HG03045 (cell line): ENCODE data around the gene CLECL1.
A peak's percentile ranks its signal among the peaks of the same experiment; 100 is the strongest.
"Not testable (repeated sequence)": the region's sequence is repeated elsewhere in the genome, so short reads cannot be mapped to it uniquely, and the experiment has no call there.

Source experiments
- ATAC-seq: cut with Tn5 transposase; IDR thresholded peaks from one replicate; pipeline ENCODE4 v1.9.1; 2021; ENCODE audit warnings: mild to moderate bottlenecking, moderate library complexity; ENCODE audit not compliant: unreplicated experiment

Gene CLECL1

GRCh38 chr12:9752145-9752933, 19.4 kb upstream of the CLECL1 start:
- ATAC-seq: no peak

GRCh38 chr12:9751204-9752144, 18.6 kb upstream of the CLECL1 start:
- ATAC-seq: no peak

DNA sequence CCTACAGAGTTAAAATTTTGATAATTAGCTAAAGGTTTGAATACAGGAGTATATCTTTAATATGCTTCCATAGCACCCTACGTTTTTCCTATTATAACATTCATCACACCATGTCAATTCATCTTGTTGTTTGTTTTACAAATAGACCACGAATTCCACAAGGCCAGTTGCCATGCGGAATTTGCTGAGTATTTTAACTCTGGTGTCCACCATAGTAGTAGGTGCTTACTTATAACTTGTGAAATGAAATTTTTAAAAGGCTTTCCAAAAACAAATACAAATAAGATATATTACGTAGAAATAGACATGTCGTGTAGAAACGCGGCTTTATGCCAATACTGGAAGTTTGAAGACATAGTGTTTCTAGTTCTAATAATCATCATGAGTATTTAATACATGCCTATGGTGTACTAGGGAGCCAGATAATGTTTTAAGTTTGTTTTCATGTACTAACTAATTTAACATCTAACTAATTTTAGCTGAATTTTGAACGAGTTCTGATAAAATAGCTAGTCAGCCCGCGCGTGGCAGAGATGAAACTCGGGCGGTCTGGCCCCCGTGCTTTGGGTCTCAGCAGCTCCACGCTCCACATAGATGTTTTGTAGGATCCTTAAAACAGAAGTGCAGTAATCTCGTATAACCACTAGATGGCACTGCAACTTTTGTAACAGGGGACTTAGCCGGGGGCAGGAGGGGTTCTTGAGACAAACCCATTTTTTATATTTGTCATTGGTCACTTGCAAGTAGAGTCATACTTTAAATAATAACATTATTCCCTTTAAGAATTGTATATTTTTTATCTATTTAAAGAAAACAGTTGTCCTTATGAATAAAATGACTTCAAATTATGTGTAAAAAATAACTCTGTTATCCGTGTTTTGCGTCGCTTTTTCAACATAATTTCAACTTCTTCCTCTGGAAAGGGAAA, 17.6 kb upstream of the CLECL1 start:
- peak; percentile 48 for ATAC-seq

DNA sequence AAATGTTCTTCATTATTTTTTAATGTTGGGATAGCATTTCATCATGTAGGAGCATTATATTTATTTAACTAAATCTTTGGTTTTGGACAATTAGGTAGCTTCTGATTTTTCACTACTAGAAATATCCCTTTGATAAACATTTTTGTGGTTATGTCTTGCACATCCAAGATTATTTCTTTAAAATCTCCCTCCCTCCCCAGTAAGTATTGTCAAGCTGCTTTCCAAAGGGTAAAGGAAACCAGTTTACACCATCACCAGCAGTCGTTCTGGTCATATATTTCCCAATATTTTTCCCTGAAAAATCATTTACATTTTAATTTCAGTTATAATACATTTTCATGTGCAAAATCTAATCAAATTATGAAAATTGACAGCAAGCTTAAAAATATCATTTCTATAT, 16.7 kb upstream of the CLECL1 start:
- no peak for ATAC-seq

- no peak for ATAC-seq
Observed at GRCh38 chr12:9745199-9745598, 12.3 kb upstream of the CLECL1 start.

DNA sequence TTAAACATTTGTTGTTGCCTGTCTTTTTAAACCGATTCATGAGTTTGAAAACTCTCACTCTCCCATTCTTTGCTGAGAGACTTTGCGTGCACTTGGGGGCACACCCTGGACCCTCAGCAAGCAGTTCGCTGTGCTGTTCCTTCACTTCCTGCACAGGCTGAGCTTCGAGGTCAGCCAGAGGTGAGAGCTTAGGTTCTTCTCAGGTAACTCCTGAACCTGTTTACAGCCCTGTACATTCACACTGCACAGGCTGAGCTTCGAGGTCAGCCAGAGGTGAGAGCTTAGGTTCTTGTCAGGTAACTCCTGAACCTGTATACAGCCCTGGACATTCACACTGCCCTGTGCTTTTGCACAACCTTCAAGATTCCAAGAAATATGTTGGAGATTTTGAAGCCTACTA, 9.8 kb upstream of the CLECL1 start:
- no peak for ATAC-seq

DNA sequence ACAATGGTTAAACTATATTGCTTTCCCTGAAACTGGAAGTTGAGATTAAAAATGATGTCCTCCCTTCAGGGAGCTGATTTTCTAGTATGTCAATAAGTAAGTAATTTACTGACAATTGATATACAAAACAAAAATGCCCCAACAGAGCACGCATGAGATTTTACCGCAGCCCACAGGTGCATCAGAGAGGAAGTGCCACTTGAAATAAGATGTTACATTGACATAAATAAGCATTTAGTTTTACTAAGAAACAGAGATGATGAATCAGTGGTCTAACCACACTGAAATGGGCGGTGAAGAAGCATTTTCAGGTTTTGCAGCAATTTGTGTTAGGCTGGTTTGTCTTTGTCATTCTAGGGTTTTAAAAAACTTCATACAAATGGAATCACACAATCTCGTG, 8.8 kb upstream of the CLECL1 start:
- peak; percentile 79 for ATAC-seq

- ATAC-seq: no peak
Observed at GRCh38 chr12:9740106-9740750, 7.3 kb upstream of the CLECL1 start.

GRCh38 chr12:9739404-9740105, 6.7 kb upstream of the CLECL1 start:
- ATAC-seq: not testable (repeated sequence)

DNA sequence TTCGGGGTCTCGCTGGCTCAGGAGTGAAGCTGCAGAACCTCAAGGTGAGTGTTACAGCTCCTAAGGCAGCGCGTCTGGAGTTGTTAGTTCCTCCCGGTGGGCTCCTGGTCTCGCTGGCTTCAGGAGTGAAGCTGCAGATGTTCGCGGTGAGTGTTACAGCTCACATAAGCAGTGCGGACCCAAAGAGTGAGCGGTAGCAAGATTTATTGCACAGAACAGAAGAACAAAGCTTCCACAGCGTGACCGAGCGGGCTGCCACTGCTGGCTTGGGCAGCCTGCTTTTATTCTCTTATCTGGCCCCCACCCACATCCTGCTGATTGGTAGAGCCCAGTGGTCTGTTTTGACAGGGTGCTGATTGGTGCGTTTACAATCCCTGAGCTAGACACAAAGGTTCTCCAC, 6.0 kb upstream of the CLECL1 start:
- not testable (repeated sequence) for ATAC-seq

GRCh38 chr12:9736936-9737705, 4.2 kb upstream of the CLECL1 start:
- ATAC-seq: no peak

DNA sequence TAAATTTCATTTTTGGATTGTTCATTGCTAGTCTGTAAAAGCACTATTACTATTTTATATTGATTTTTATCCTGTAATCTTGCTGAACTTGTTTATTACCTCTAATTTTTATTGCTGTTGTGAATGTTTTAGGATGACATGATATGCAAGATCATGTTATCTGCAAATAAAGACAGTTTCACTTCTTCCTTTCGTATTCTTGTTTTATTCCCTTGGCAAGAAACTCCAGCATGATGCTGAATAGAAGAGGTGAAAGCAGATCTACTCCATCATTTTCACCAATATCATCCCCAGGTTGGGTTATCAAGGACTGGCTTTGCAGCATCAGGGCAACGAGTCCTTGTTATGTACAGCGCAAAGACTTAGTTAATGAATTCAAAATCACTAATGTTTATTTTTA, 2.7 kb upstream of the CLECL1 start:
- ATAC-seq: no peak

- ATAC-seq: peak; percentile 45
Observed at GRCh38 chr12:9731797-9732196, 1.1 kb downstream of the CLECL1 start.

DNA sequence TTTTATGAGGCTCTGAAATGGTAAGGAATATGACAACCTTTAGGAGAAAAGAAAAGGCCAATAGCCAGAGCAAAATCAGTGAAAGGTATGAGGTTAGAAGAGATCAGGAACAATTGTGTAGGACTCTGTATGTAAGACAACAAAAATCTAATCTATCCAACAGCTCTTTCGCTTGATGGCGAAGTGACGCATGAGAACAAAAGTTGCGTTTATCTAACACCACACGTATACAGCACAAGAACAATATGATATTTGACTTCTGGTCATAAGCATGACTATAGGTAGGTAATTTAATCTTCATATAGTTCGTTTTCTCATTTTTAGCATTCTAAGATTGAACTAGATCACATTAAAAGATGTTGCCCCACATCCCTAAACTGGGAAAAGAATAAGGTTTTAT, 1.5 kb downstream of the CLECL1 start:
- ATAC-seq: no peak

DNA sequence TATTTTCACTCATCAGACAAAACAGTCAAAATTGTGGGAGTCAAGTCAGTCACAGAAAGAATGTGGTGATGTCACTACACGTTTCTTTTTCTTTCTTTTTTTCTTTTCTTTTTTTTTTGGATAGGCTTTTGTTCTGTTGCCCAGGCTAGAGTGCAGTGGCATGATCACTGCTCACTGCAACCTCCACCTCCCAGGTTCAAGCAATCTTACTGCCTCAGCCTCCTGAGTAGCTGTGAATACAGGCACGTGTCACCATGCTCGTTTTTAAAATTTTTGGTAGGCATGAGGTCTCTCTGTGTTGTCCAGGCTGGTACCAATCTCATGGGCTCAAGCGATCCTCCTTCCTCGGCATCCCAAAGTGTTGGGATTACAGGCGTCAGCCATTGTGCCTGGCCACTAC, 2.3 kb downstream of the CLECL1 start:
- no peak for ATAC-seq

GRCh38 chr12:9730011-9730410, 2.9 kb downstream of the CLECL1 start:
- no peak for ATAC-seq

GRCh38 chr12:9729082-9729481, 3.8 kb downstream of the CLECL1 start:
- no peak for ATAC-seq

DNA sequence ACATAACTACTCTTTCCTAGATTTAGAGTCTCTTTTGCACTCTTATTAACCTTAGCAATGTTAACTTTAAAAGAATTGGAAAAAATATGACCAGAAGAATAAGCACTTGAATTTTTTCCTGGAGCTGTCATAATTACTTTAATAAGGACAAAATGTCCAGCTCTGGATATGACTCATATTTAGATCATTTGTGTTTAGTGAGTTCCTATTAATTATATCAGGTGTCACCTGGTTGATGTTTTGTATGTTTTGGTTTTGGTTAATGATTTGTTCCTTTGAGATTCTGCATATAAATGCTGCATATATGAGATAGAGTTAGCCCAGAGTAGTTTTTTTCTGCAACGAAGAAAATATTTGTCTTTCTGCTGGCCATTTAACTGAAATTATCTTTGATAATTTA, 5.1 kb downstream of the CLECL1 start:
- ATAC-seq: no peak
